Epithelial cell of proximal tubule (primary cell): ENCODE data around the gene TPO. TPM values are rescaled to one million over a fixed set of nuclear protein-coding genes. Genes with fewer than 3 reads are reported as not detected.

ENCODE experiments used
- DNase-seq: peaks from one replicate; pipeline ENCODE4 v3.0.0-alpha.2; 2011; ENCODE audit warnings: low read depth
- H3K4me3 ChIP-seq: 2 replicates; pipeline ENCODE4 v1.5.1; 2011; ENCODE audit warnings: low read depth, mild to moderate bottlenecking, low read length
- total RNA-seq: library from RNA; depleted of rRNA; stranded (reverse); fragments of >200 nt; gene quantifications from 2 replicates; pipeline ENCODE4 v1.2.3, GENCODE V29; 2015
- TF ChIP-seq, protein P1 (sequence below): conservative IDR thresholded peaks from 2 replicates; pipeline ENCODE4 v1.5.1; 2012; ENCODE audit warnings: low read depth, mild to moderate bottlenecking, low read length

The TPO gene
- total RNA-seq, 1 donor from 2014 or later: not detected

DNA sequence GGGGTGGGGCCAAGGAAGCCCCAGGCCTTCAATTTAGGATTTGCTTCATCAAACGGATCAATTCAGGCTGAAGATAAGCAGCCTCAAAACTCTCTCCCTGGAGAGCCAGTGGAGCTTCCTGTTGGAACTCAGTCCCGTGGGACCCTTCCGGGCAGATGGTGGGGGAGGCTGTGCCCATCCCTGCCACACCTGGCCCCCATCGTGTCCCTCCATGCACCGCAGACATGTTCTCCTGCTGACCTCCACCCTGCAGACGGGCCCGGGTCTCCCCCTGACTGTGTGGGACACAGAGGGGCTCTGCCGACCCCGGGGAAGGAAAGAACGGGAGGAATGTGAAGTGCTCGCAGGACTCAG is 144.2 kb downstream of the TPO start:
- DNase-seq: no peak
- TF ChIP-seq, protein P1, sequence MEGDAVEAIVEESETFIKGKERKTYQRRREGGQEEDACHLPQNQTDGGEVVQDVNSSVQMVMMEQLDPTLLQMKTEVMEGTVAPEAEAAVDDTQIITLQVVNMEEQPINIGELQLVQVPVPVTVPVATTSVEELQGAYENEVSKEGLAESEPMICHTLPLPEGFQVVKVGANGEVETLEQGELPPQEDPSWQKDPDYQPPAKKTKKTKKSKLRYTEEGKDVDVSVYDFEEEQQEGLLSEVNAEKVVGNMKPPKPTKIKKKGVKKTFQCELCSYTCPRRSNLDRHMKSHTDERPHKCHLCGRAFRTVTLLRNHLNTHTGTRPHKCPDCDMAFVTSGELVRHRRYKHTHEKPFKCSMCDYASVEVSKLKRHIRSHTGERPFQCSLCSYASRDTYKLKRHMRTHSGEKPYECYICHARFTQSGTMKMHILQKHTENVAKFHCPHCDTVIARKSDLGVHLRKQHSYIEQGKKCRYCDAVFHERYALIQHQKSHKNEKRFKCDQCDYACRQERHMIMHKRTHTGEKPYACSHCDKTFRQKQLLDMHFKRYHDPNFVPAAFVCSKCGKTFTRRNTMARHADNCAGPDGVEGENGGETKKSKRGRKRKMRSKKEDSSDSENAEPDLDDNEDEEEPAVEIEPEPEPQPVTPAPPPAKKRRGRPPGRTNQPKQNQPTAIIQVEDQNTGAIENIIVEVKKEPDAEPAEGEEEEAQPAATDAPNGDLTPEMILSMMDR: no peak
- no peak overlapping the region for H3K4me3 ChIP-seq

DNA sequence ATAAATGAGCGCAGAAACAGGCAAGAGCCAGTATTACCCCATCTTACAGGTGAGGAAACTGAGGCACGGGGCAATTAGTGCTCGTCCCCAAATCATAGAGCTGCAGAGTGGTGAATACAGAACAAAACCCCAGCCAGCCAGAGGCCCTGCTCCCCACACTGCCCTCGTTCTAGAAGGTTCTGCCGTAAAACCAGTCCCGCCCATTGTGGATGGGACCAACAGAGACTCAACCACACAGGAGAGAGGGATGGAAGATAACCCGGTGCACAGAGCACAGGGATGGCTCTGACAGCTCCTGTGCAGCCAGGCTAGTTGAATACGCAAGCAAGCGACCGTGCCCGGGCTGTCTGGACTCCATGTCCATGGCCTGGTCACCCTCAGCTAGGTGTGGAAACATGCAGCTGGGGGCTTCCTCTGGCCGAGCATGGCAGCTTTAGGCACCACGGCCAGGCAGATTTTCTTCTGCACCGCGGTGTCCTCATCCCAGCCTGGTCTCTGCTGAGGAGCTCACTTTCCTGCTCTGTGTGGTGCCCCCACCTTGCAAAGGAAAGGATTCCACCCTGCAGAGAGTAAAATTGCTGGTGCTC is 146.4 kb downstream of the TPO start:
- TF ChIP-seq, protein P1: no peak
- H3K4me3 ChIP-seq: no peak overlapping the region
- no peak for DNase-seq

DNA sequence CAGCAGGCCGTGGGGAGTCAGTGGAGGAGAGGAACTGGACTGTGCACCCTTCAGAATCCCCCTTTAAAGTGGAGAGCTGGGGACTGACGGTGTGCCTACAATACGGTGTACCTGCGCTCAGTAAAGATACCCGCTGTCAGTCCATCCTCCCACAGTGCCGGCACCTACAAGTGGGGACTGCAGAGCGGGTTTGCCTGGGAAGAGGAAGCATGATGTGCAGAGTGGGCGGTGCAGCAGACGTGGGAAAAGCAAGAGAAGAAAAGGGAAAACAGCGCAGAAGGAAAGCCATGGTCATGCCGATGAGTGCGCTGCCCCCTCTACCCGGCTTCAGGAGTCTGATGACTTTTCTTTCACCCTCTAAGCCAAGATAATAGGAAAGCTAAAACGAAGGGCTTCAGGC is 148.0 kb downstream of the TPO start:
- no peak overlapping the region for H3K4me3 ChIP-seq
- TF ChIP-seq, protein P1: no peak
- no peak for DNase-seq

DNA sequence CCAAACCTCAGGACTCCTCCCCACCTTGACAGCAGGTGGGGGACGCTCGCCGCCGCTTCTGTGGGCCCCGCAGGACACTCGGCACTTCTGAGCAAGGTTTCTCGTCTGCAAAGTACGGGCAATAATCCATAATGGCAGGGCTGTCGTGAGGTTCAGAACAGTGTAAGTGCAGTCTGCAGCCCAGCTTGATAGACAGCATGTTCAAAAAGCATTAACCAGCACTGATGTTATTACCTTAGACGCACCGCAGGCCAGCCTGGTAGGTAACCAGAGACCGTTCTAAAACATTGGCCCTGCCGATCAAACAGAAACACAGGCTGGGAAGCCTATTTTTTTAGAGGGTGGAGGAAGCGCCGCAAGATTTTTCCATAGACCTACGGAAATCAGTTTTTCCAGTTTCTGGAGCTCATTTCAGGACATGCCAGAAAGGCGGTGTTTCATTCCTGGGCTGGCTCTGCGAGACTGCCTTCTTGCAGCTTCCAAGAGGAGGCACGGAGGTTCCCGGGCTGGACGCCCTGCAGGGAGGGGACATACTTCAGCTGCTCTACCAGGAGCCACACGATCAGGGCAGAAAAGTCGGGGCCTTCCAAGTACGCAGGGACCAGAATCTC is 148.7 kb downstream of the TPO start:
- H3K4me3 ChIP-seq: no peak overlapping the region
- DNase-seq: no peak
- TF ChIP-seq, protein P1: no peak

DNA sequence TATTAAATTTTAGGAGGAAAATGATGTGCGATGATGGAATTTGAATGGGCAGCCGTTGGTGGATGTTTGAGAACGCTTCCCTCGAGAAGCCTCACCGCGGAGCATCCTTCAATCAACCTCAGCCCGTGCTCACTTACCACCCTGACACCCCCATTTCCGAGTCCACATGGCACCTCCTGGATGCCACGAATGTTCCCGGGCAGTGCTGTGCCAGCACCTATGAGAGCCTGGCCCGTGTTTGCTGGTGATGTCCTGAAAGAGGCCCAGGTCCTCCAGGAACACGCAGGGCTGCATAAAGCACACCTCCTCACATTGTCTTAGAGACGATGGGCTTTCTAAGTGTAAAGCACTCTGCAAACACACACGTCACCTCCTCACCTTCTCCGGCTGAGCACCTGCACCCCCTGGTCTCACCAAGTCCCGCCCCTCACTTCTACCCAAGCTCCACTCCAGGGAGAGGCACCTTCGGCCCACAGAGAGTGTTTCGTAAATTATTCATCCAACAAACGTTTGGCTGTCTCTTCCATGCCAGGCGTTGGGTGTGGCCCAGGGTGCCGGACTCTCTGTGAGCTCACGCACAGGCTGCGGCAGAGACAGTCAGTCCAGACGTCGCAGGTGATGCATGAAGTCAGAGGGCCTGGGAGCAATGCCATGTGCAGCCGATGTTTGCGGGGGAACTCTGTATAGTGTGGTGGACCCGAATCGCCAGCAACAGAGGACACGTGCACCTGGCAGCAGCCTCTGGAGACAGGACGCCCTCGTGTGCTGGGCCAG is 150.0 kb downstream of the TPO start:
- no peak for DNase-seq

DNA sequence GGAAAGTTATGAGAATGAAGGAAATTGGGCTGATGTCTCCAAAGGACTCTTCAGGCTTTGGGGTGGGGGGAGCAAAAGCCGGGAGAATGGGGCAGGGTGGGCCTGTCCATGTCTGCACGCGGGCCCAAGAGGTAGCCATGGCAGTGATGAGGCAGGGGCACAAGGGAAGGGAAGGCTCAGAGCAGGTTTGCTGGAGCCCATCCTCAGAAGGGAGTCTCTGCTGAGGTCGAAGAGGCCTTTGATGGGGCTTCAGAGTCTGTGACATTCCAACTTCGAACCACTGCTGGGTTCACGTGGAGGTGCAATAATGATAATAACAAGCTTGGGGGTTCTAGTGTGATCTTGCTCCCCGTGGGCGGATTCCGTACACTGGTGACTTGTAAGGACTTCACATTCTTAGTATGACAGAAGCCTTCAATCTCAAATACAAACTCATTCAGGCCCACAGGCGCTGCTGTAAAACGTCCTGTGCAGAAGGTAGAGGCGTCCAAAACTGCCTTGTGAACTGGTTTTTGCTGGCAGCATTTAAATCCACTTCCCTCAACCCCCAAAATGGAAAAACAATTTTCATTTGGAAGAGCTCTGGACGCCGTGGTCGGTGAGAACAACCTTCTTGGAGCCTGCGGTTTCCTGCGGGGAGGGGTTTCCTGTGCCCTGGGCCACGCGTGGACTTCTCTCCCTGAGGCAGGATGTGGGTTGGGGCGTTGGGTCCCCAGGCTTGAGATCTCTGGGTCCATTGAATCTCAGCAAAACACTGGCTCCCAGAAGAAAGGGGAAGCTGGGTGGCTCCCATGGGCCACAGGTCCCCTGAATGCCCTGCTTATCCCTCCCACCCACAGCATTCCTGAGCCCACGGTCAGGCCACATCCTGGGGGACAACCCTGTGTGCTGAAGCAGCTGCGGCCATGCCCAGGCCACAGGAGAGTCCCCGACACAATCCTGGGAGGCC is 151.0 kb downstream of the TPO start:
- H3K4me3 ChIP-seq: no peak overlapping the region
- no peak for DNase-seq
- TF ChIP-seq, protein P1: no peak

More for the DNA sequence above, 150.0 kb downstream of the TPO start:
- TF ChIP-seq, protein P1: no peak
- no peak overlapping the region for H3K4me3 ChIP-seq
